Uterus (tissue), 4 donors: ENCODE results near the gene NREP. TPM values are rescaled to one million over a fixed set of nuclear protein-coding genes. Genes with fewer than 3 reads are reported as not detected.

Source experiments
- DNase-seq, 2 donors: peaks; one replicate each; pipeline ENCODE4 v3.0.0-alpha.2; 2019 to 2020
- H3K27ac ChIP-seq, 2 donors: fragments of 200-600 bp; sonication (generic); 1 replicate in 1 of 2; 2 replicates in 1 of 2; pipeline ENCODE4 v1.5.1; 2016 to 2018
- H3K27me3 ChIP-seq, 2 donors: fragments of 200-600 bp; sonication (generic); one replicate each; pipeline ENCODE4 v1.5.1; 2018 to 2019; ENCODE audit warnings: control low read depth in 1 of 2
- H3K36me3 ChIP-seq, 2 donors: fragments of 200-600 bp; sonication (generic); one replicate each; pipeline ENCODE4 v1.5.1; 2019; ENCODE audit warnings: control low read depth in 1 of 2
- H3K4me1 ChIP-seq, 2 donors: fragments of 200-600 bp; sonication (generic); one replicate each; pipeline ENCODE4 v1.5.1; 2018 to 2019; ENCODE audit warnings: control low read depth in 1 of 2
- H3K4me3 ChIP-seq, 2 donors: fragments of 200-600 bp; sonication (generic); 1 replicate in 1 of 2; 2 replicates in 1 of 2; pipeline ENCODE4 v1.5.1; 2018 to 2019; ENCODE audit warnings: mild to moderate bottlenecking in 1 of 2
- H3K9me3 ChIP-seq, 2 donors: fragments of 200-600 bp; sonication (generic); one replicate each; pipeline ENCODE4 v1.5.1; 2019; ENCODE audit warnings: control low read depth in 1 of 2
- POLR2A ChIP-seq, 2 donors: fragments of 450-650 bp; IDR thresholded peaks; one replicate each; pipeline ENCODE4 v1.6.1; 2016; ENCODE audit warnings: antibody characterized with exemption in 2 of 2, mild to moderate bottlenecking in 1 of 2, moderate library complexity in 1 of 2
- intact Hi-C: fragments of 100-400 bp; cut with DNase I; formaldehyde crosslinking; loops from one replicate; pipeline ENCODE4 v1.15.1; 2023; ENCODE audit warnings: low total_unique reads
- total RNA-seq, 4 donors: library from RNA; depleted of rRNA in 3 of 4; stranded (reverse); fragments of >200 nt in 3 of 4; gene quantifications; one replicate each; pipeline versions ENCODE4 v1.1.0 to v1.2.4, GENCODE V29; 2014 to 2023
- TF ChIP-seq, protein P1 (sequence below), 4 experiments: fragments of 200-600 bp in 2 of 4; fragments of 450-650 bp in 2 of 4; sonication (generic) in 2 of 4; IDR thresholded peaks; one replicate each; pipeline ENCODE4 v1.5.1; 2016 to 2019; ENCODE audit warnings: antibody characterized with exemption in 4 of 4, mild to moderate bottlenecking in 2 of 4, moderate library complexity in 1 of 4
- donor health status: DM: yes; HTN: yes; CAD: no.

NREP gene
- total RNA-seq, 4 donors from 2014 or later = 21.4 to 779 (median 52.6) TPM

DNA sequence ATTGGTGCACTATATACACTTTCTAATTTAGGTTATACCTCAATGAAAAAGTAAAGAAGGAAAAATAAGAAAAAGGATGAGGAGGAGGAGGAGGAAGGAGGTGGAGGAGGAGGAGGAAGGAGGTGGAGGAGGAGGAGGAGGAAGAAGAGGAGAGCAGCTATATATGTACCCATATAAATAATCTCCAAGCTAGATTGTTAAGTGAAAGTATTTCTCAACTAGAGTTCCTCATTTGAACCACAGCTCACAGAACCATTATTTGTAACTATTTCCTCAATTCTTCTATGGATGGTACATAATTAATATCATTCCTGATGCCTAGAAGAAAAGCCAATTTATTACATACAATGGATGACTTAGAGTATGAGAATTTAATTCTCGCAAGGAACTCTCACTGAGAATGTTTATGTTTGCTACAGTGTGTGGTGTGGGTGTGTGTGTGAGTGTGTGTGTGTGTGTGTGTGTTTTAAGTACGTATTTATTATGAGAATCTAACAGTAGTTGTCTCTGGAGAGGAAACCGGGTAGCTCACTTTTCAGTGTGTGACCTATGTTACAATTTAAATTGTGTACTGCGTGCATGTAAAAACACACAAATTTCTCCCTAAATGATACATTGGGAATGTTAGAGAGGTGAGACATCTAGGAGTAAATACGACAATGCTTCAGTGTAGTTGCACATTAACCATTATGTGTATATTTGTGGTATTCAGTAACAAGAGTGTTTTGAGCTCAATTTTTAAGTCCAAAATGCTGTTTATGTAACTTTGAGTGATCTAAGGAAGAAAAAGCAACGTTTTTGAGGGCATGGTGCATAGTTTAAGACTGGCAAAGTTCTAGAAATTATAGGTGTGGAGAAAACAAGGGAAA lies 20.2 kb upstream of the NREP start:
- no peaks in the 10 kb centered on the region for H3K9me3 ChIP-seq
- no peak overlapping the region for H3K27ac ChIP-seq
- DNase-seq = no peak
- H3K36me3 ChIP-seq = no peaks in the 10 kb centered on the region
- no peak overlapping the region for H3K4me3 ChIP-seq
- intact Hi-C loops = no loop called here
- no peaks in the 10 kb centered on the region for H3K4me1 ChIP-seq
- TF ChIP-seq, protein P1, sequence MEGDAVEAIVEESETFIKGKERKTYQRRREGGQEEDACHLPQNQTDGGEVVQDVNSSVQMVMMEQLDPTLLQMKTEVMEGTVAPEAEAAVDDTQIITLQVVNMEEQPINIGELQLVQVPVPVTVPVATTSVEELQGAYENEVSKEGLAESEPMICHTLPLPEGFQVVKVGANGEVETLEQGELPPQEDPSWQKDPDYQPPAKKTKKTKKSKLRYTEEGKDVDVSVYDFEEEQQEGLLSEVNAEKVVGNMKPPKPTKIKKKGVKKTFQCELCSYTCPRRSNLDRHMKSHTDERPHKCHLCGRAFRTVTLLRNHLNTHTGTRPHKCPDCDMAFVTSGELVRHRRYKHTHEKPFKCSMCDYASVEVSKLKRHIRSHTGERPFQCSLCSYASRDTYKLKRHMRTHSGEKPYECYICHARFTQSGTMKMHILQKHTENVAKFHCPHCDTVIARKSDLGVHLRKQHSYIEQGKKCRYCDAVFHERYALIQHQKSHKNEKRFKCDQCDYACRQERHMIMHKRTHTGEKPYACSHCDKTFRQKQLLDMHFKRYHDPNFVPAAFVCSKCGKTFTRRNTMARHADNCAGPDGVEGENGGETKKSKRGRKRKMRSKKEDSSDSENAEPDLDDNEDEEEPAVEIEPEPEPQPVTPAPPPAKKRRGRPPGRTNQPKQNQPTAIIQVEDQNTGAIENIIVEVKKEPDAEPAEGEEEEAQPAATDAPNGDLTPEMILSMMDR (IDR thresholded peaks at IDR 0.05) = no peak
- TF ChIP-seq POLR2A (IDR thresholded peaks at IDR 0.05) = no peak
- no peaks in the 10 kb centered on the region for H3K27me3 ChIP-seq

DNA sequence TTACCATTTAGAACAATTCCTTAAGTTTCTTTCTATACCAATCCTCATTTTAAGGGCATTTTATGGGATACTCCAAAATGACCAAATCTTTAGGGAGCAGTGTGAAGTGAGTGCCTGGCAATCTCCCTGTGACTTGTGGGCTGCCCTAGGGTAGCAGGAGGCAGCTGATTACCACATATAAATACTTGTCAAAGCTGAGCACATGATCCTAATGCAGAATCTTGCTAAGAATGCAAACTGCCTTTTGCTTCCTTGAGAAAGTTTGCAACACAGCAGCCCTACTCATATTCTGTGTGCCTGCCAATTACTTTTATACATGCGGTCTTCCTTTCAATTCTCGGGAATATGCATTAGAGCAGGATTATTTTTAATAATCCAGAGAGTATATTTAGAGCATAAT lies 18.2 kb upstream of the NREP start:
- no peaks in the 10 kb centered on the region for H3K27me3 ChIP-seq
- no peak overlapping the region for H3K27ac ChIP-seq
- intact Hi-C loops = no loop called here
- no peak overlapping the region for H3K4me3 ChIP-seq
- TF ChIP-seq, protein P1 (IDR thresholded peaks at IDR 0.05) = no peak
- no peak for TF ChIP-seq POLR2A (IDR thresholded peaks at IDR 0.05)
- no peak for DNase-seq
- no peaks in the 10 kb centered on the region for H3K36me3 ChIP-seq
- H3K9me3 ChIP-seq = no peaks in the 10 kb centered on the region
- no peaks in the 10 kb centered on the region for H3K4me1 ChIP-seq

DNA sequence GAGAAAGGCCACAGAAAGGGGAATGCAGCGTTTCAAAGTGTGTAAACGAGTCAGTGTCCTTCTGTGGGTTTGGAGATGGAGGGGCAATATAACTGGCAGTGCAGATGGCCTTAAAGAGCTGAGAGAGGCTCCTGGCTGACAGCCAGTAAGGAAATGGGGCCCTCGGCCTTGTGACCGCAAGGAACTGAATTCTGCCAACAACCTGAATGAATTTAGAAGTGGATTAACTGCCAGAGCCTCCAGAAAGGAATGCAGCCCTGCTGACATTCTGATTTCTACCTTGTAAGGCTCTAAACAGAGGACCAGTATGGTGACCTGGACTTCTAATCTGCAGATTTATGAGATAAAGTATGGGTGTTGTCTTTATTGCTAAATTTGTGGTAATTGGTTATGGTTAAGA lies 17.5 kb upstream of the NREP start:
- Histone ChIP-seq H3K36me3 (no peaks in the 10 kb centered on the region), H3K9me3 (no peaks in the 10 kb centered on the region), H3K27me3 (no peaks in the 10 kb centered on the region), H3K27ac (no peak overlapping the region), H3K4me1 (no peaks in the 10 kb centered on the region), H3K4me3 (no peak overlapping the region)
- TF ChIP-seq, protein P1 (IDR thresholded peaks at IDR 0.05) = no peak
- TF ChIP-seq POLR2A (IDR thresholded peaks at IDR 0.05) = no peak
- intact Hi-C loops = no loop called here
- no peak for DNase-seq

DNA sequence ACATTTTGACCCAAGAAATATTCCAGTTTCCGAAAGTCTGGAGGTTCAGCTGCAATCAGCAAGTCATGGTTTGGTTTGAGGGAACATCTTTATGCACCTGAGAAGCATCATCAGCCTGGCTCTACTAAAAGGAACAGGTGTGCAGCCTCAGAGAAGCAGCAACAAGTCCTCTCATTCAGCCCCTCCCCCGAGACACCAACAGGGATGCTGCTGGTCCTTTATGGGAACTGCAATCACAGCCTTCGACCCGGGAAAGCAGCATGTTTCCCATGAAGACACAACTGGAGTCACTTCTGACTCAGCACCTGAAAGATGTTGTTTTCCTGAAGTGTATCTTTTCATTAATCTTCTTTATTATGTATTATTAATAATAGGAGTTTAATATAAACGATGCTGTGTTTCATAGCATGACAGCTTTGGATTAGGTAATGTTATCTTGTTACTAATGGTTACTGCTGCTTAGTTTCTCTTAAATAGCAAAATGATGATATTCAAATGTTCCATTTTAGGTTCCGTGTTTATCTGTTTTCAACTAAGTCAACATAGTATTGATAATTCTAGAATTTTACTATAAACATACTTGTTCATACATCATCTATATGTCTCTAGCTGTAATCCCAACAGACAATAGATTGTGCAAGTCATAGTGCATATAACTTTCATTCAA lies 15.6 kb upstream of the NREP start:
- H3K4me3 ChIP-seq = no peak overlapping the region
- no peak overlapping the region for H3K27ac ChIP-seq

DNA sequence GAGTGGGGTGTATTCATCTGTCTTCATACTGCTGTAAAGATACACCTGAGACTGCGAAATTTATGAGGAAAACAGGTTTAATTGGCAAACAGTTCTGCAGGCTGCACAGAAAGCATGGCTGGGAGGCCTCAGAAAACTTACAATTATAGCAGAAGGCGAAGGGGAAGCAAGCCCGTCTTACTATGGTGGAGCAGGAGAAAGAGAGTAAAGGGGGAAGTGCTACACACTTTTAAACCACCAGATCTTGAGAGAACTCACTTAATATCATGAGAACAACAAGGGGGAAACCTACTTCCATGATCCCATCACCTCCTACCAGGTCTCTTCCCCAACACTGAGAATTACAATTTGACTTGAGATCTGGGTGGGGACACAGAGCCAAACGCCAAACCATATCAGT lies 12.5 kb upstream of the NREP start:
- no peak overlapping the region for H3K4me3 ChIP-seq
- H3K9me3 ChIP-seq = no peaks in the 10 kb centered on the region
- H3K27me3 ChIP-seq = no peaks in the 10 kb centered on the region
- intact Hi-C loops = no loop called here
- TF ChIP-seq POLR2A (IDR thresholded peaks at IDR 0.05) = no peak
- TF ChIP-seq, protein P1 (IDR thresholded peaks at IDR 0.05) = no peak
- DNase-seq = no peak
- no peak overlapping the region for H3K27ac ChIP-seq
- H3K36me3 ChIP-seq = no peaks in the 10 kb centered on the region
- no peaks in the 10 kb centered on the region for H3K4me1 ChIP-seq

More for the DNA sequence above, 15.6 kb upstream of the NREP start:
- Histone ChIP-seq H3K27me3 (no peaks in the 10 kb centered on the region), H3K4me1 (no peaks in the 10 kb centered on the region), H3K9me3 (no peaks in the 10 kb centered on the region), H3K36me3 (no peaks in the 10 kb centered on the region)
- intact Hi-C loops = no loop called here
- no peak for DNase-seq
- TF ChIP-seq POLR2A (IDR thresholded peaks at IDR 0.05) = no peak
